ENCODE measurements around the gene AHDC1.
A peak's percentile ranks its signal among the peaks of the same experiment; 100 is the strongest.
"Not testable (repeated sequence)": the region's sequence is repeated elsewhere in the genome, so short reads cannot be mapped to it uniquely, and the experiment has no call there.

Gene AHDC1

DNA sequence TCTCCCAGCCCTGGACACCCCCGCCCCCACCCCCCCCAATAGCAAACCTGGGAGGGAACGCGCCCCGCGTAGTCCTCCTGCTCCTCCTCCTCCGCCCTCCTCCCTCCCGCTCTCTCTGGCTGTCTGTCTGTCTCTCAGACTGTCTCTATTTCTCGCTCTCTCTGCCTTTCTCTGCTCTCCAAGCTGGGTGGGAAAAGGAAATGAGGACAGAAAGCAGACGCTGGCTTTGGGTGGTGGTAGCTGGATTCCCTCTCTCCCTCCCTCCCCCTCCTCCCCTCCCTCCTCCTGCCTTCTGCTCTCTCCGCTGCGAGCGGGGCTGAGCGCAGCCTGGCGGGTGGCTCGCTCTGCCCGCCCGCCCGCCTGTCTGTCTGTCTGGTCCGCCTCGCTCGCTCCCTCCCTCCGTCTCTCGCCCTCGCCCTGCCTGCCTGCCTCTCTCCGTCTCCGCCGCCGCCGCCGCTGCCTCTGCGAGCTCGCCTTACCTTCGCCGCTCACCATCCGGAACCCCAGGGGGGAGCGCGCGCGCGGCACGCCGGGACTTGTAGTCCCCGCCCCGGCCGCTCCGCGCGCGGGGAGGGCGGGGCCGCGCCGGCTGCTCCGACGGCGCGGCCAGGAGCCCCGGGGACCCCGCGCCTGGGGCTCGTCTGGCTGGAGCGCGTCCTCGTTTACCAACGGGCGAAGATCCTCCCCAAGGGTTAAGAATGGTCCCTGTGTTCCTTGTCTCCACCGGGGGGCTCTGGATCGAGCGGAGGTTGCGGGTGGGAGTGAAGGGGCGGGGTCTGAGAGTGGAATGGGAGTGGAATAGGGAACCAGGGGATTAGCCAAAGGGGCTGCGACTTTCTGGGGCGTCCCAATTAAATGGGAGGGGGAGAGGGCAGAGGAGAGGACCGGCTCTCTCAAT lies at the start of gene AHDC1:
Gene AHDC1, minus strand, starts transcription at position 464 of the 898 bp plus-strand sequence. CDS start 52,029 bp downstream, outside the sequence.
- peak; percentile 91 for DNase-seq (ENCODE audit: low read depth, low spot score)

DNA sequence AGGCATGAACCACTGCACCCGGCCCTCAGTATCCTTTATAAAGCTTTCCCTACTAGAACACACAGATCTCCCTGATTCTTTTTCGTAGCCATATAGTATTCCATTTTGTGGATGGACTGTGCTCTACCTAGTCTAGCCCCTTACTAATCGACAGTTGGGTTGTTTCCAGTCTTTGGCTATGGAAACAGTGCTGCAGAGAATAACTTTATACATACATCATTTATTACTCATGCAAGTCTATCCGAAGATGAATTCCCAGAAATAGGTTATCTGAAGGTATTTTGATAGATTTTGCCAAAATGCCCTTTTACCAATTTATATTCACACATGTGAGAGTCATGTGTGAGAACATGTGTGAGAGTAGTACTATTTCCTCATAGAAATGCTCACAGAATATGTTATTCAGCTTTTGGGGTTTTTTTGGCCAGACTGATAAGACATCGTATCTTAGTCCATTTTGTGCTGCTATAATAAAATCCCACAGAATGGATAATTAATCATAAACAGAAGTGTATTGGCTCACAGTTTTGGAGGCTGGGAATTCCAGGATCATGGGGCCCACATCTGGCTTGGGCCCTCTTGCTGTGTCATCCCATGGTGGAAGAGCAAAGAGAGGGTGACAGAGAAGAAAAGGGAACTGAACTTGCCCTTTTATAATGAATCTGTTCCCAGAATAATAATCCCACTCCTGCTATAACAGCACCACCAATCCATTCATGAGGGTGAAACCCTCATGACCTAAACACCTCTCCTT lies 48.3 kb upstream of the AHDC1 start:
- no peak for DNase-seq (ENCODE audit: low read depth, low spot score)

DNA sequence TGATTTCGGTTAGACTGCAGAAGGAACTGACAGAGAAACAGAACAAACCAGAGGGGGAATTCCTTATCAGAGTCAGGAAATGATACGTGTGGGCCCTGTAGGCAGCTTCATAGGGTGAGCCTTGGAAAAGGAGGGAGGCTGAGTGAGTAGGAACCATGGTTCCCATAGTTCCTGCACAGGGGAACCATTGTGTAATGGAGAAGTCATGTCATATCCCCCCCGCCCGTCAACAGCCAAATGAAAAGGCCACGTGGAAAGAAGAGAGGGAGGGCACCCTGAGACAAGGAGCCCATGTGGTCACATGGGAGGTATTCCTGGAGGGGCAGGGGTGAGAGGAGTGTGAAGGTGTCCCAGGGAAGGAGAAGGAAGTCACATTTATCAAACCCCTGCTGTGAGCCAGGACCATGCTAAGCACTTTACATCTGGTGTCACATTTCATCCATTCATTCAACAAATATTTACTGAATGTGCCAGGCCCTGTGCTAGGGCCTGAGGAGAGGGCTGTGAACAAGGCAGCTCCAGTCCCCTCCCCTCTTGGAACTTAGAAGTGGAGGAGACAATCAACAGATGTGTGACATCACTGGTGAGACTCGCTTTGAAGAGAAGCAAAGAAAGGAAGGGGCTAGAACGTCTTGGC lies 46.7 kb upstream of the AHDC1 start:
- DNase-seq (ENCODE audit: low read depth, low spot score): peak; percentile 89

- DNase-seq (ENCODE audit: low read depth, low spot score): no peak
Measured at GRCh38 chr1:27650171-27650538, 46.2 kb upstream of the AHDC1 start.

DNA sequence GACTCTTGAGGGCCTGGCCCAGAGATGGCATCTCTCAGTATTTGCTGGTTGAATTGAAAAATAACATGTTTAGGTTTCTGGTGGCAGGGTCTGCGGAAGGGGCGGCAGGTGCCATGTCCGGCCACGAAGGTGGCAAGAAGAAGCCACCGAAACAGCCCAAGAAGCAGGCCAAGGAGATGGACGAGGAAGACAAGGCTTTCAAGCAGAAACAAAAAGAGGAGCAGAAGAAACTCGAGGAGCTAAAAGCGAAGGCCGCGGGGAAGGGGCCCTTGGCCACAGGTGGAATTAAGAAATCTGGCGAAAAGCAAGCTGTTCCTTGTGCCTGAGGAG lies 45.3 kb upstream of the AHDC1 start:
- no peak for DNase-seq (ENCODE audit: low read depth, low spot score)

GRCh38 chr1:27648602-27649305 lies 44.8 kb upstream of the AHDC1 start:
- DNase-seq (ENCODE audit: low read depth, low spot score): no peak

- DNase-seq (ENCODE audit: low read depth, low spot score): no peak
Measured at GRCh38 chr1:27647328-27647727, 43.4 kb upstream of the AHDC1 start.

DNA sequence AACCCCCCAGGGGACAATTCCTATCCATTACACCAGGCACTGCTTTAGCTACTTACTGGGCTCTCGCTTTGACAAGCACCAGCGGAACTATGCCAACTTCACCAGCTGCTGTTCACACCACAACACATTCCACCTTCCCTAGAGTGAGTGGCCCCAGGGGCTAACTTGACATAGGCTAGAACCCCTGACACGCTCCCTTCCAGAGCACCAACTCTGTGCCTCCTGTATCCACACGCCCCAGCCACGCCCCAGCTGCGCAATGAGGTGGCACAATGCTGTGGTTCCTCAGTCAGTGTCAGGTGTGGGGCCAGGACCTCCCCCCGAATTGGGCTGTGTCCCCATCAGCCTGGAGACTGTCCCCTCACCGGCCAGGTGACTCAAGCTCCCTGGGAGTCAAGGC lies 42.7 kb upstream of the AHDC1 start:
- DNase-seq (ENCODE audit: low read depth, low spot score): no peak

DNA sequence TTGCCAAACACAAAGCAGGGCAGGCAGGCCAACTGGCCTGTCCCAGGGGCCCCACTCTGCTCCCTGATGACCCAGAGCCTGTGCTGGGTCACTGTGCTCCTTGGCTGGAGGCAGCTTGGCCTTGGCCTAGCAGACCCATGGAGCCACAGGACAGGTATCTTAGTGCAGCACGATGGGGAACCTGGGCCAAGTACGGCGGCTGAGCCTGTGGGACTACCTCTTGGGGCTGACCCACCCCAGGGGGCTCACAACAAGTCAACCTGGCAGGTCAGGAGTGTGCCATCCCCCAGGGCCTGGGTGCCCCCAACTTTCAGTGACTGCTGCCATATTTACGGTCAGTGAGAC lies 41.1 kb upstream of the AHDC1 start:
- no peak for DNase-seq (ENCODE audit: low read depth, low spot score)

DNA sequence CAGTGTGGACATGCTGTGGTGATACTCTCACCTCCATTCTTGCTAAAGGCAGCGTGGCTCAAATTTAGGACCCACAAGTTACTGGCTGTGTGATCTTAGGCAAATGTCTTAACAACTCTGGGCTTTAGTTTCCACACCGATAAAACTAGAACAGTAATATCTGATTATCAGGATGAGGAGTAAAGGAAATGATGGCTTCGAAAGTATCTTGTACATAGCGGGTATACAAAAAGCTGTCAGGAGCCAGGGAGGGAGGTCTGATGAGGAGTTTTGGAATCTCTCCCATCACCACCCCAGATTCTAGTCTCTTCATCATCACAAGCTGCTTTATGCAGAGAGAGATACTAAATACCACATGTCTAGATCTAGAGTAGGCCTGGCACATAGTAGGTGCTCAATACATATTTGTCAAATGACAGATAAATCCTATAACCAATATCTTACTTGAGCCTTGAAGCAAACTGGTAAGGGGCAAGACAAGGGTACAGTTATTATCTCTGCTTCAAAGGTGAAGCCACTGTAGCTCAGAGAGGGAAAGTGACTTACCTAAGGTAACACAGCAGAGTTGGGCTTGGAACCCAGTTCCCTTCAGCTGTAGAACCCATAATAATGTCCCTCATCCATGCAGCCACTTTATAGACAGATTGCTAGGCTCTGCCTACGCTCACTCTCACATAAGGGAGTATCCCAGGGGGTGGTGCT lies 40.6 kb upstream of the AHDC1 start:
- no peak for DNase-seq (ENCODE audit: low read depth, low spot score)

GRCh38 chr1:27643600-27644368 lies 39.8 kb upstream of the AHDC1 start:
- peak; percentile 69 for DNase-seq (ENCODE audit: low read depth, low spot score)

GRCh38 chr1:27640514-27640913 lies 36.6 kb upstream of the AHDC1 start:
- not testable (repeated sequence) for DNase-seq (ENCODE audit: low read depth, low spot score)

DNA sequence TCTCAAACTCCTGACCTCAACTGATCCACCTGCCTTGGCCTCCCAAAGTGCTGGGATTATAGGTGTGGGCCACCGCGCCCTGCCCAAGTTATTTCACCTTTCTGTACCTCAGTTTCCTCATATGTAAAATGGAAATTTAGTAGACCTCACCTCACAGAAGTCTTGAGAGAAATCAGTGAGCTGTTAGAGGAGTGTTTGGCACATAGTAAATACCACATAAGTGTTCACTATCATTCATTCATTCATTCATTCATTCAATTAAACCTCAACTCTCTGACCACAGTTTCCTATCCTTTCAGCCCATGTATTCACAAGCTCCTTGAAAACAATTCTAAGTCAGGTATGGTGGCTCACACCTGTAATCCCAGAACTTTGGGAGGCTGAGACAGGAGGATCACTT lies 34.9 kb upstream of the AHDC1 start:
- no peak for DNase-seq (ENCODE audit: low read depth, low spot score)

- DNase-seq (ENCODE audit: low read depth, low spot score): no peak
Measured at GRCh38 chr1:27638047-27638734, 34.2 kb upstream of the AHDC1 start.

DNA sequence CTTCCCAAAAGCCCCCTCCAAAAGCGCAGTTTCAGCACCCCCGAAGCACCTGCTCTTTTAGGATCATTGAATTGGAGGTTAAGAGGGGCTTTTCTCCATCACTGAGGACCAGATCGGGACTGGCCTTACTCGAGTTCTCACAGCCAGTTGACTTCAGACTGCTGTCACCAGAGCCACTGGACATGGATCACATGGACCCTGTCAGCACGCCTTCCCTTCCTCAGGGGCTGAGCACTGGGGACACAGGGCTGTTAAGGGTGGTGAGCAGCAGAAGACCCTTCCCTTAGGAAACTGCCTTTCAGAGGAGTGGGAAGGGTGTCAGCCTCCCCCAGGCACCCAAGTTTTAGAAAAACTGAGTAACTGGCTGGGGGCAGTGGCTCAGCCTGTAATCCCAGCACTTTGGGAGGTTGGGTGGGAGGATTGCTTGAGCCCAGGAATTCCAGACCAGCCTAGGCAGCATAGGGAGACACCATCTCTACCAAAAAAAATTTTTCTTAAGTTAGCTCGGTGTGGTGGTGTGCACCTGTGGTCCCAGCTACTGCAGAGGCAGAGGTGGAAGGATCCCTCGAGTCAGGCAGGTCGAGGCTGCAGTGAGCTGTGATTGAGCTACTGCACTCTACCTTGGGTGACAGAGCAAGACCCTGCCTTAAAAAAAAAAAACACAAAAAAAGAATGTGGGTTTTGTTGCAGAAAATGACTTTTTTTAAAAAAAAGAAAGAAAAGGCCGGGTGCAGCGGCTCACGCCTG lies 31.6 kb upstream of the AHDC1 start:
- DNase-seq (ENCODE audit: low read depth, low spot score): no peak

- DNase-seq (ENCODE audit: low read depth, low spot score): no peak
Measured at GRCh38 chr1:27634985-27635367, 31.0 kb upstream of the AHDC1 start, which contains the start of gene FGR. TSS of gene FGR (minus strand) at chr1:27635185. CDS start at chr1:27623916, 11,269 bp downstream.

GRCh38 chr1:27634177-27634984 lies 30.4 kb upstream of the AHDC1 start:
- peak; percentile 30 for DNase-seq (ENCODE audit: low read depth, low spot score)

- no peak for DNase-seq (ENCODE audit: low read depth, low spot score)
Measured at GRCh38 chr1:27633640-27634176, 29.8 kb upstream of the AHDC1 start.
